ENCODE data around the gene FIG4.
"Not testable (repeated sequence)": the region's sequence is repeated elsewhere in the genome, so short reads cannot be mapped to it uniquely, and the experiment has no call there.

The FIG4 gene

DNA sequence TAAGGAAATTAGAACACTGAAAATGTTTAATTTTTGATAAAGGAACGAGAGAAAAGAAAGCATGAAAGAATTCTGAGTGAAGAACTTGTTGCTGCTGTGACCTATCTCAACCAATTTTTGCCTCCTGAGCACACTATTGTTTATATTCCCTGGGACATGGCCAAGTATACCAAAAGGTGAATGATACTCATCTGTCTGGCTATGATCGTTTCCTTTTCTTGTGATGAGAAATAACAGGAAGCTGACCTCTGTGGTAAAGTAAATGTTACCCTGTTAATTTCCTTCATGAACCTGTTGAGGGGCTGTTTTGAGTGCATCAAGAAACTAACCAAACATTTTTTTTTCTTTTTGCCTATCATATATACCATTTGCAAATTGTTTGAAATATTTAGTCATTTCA lies 69.1 kb downstream of the FIG4 start:
- no peak for DNase-seq (ENCODE audit: low spot score)

DNA sequence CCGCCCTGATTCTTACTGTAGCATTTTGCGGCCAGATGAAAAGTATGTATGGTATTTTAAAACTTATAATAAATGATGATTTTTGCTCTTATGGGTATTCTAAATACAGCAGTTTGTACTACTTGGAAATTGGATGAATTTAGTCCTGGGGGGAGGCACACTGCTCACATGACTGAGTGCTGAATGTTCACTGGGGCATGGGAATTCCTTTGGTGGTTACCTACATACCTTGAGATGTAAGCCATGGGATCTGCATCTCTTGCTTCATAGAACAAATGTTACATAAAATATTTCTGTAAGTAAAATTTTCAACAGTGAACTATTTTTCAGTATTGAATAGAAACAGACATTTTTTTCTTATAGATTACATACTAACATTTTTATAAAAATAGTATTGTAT lies 71.1 kb downstream of the FIG4 start:
- no peak for DNase-seq (ENCODE audit: low spot score)

GRCh38 chr6:109762769-109763441 lies 71.8 kb downstream of the FIG4 start:
- DNase-seq (ENCODE audit: low spot score), result no peak

DNA sequence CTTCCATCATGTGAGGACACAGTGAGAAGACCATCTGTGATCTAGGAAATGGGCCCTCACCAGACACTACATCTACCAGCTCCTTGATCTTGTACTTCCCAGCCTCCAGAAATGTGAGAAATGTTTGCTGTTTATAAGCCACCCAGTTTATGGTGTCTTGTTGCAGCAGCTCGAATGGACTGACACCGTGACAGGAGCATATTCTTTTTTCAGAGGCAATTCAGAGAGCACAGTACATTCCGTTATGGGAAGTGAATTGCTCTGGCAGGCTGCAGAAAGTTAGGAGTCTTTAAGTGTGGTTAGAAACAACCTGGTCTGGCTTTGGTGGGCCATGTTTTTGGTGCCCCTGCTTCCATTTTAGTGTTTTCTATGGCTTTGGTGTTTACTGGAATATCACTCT lies 75.1 kb downstream of the FIG4 start:
- no peak for DNase-seq (ENCODE audit: low spot score)

DNA sequence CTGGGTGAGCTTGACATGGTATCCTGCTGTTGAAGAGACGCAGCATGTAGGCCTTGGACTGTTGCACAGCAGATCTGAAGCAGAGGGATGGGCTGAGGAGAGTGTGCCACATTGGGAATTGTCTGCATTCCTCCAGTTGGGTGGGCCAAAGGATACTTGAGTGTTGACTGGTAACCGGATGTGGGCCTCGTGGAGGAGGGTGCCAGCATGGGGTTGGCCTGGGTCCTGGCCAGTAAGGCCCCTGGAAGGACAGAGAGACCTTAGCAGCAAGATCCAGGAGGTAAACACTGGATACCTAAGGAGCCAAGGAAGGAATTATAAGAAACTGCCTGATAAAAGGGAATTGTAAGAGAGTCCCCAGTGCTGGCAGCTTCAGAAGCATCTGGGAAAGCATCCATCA lies 76.9 kb downstream of the FIG4 start:
- no peak for DNase-seq (ENCODE audit: low spot score)

GRCh38 chr6:109768485-109768884 lies 77.4 kb downstream of the FIG4 start:
- DNase-seq (ENCODE audit: low spot score), result no peak

DNA sequence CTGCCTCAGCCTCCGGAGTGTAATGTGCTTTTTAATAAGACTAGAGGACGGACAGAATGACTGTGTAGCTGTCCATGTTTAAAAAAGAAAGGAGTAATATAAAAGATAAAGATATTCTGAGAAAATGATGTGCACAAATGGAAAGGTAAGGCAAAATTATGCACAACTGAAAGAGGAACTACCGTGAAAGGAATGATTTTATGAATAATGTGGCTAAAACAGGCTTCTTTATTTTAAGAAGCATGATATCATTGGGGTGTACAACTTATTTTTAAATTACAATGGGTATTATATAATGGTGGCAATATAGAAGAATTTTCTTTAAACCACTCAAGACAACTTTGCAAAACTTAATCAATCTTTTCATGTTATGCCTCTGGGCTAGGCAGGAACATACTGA lies 78.1 kb downstream of the FIG4 start:
- DNase-seq (ENCODE audit: low spot score), result no peak

GRCh38 chr6:109770047-109770446 lies 79.0 kb downstream of the FIG4 start:
- DNase-seq (ENCODE audit: low spot score), result no peak

DNA sequence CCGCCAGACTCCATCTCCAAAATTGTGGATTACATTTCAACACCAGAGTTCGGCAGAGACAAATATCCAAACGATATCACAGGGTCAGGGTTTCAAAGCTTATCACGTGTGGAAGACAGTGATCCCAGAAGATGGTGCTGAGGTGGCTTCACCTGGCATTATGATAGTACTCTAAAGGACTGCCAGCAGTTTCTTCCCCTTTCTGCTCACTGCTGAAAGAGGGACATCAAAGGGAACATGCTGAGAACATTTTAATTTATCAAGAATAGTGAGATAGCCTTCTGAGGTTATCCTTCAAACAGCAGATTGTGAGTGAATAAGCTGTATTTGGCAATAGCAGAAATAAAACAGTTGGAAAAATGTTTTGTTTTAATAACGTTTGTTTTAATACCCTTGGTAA lies 79.7 kb downstream of the FIG4 start:
- no peak for DNase-seq (ENCODE audit: low spot score)

DNA sequence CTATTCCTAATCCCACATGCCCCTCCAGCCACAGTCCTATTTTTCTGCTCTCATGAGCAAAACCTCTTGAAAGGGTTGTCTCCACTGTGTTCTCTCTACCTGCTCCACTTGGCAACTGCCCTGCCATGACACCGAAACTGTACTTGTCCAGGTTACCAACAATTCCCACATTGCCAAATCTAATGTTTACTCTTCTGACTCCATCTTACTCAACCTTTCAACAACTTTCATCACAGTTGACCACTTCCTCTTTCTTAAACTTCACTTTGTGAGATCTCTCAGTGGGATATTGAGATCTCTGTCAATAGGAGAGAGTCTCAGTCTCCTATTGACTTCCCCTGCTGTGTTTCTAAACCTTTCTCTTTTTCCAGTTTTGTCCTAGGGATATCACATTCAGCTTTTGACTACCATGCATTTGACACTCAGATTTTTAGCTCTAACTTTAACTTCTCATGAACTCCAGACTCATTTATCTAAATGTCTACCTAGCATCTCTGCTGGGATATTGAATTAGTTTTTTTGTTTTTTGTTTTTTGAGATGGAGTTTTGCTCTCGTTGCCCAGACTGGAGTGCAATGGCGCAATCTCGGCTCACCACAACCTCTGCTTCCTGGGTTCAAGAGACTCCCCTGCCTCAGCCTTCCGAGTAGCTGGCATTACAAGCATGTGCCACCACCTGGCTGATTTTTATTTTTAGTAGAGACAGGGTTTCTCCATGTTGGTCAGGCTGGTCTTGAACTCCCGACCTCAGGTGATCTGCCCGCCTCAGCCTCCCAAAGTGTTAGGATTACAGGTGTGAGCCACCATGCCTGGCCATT lies 81.1 kb downstream of the FIG4 start:
- DNase-seq (ENCODE audit: low spot score), result not testable (repeated sequence)

DNA sequence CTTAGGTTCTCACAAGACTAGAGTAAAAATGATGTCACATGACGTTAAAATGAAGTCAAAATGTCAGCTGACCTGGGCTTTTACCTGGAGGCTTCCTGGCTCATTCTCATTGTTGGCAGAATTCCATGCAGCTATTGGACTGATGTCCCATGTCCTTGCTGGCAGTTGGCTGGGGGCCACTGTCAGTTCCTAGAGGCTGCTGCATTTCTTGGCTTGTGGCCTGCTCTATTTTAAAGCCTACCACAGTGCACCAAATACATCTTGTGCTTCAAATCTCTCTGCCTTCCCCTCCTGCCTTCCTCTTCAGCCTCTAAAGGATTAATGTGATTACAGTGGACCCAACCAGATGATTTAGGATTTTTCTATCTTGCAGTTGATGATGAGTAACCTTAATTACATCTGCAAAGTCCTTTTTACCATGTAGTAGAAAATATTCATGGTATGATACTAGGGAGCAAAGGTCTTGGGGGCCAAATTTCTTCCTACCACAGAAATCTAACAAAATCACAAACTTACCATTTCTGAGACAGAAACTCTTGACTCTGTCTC lies 81.9 kb downstream of the FIG4 start:
- DNase-seq (ENCODE audit: low spot score), result no peak

- DNase-seq (ENCODE audit: low spot score), result no peak
These were observed 89.9 kb downstream of the FIG4 start for GRCh38 chr6:109781001-109781400.

- no peak for DNase-seq (ENCODE audit: low spot score)
These were observed 91.4 kb downstream of the FIG4 start for GRCh38 chr6:109782491-109782999.

DNA sequence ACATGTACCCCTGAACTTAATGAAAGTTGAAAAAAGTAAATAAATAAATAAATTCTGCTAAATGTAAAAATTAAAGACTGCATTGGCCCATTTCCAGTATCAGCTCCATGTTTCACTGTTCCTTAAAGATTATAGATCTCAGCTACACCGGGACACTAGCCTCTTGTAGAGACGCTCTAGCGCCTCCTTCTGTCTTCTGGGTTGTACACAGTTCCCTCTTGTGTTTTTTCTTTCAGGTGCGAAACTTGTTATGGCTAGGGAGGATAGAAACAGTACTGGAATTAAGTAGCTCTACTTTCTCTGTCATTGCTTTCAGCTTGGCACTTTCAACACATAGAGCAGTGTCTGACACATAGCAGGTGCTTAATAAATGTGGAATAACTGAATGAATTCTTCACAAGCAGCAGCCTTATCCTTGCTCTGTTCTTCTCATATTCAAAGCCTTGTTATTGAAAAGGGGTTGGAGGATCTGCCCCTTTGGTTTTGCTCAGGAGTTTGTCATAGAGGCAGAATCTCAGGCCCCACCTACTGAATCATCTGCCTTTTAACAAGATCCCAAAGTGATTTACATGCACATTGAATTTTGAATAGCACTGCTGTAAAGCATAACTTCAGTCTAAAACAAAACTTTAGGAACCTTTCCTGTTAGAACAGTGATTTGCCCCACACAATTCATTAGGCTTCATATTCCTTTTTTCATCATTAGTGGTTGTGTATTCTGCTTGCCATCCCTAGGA lies 92.3 kb downstream of the FIG4 start:
- no peak for DNase-seq (ENCODE audit: low spot score)

DNA sequence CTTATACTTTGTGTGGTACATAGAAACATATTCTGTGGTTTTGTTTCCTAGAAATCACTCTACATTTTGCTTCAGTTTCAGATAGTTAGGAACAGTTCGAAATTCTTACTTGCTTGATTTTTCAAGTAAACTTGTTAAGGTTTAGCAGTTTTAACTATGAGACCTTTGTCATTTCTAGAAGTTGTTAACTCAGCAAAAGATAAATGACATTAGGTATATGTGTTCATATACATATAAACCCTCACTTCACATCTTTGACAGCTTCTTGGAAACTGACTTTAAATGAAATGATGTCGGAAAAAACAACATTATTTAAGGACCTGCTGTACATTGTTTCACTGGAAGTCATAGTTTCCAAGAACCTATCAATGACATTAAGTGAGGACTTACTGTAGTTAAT lies 96.2 kb downstream of the FIG4 start:
- no peak for DNase-seq (ENCODE audit: low spot score)

- no peak for DNase-seq (ENCODE audit: low spot score)
These were observed 97.6 kb downstream of the FIG4 start for GRCh38 chr6:109788687-109789086.

DNA sequence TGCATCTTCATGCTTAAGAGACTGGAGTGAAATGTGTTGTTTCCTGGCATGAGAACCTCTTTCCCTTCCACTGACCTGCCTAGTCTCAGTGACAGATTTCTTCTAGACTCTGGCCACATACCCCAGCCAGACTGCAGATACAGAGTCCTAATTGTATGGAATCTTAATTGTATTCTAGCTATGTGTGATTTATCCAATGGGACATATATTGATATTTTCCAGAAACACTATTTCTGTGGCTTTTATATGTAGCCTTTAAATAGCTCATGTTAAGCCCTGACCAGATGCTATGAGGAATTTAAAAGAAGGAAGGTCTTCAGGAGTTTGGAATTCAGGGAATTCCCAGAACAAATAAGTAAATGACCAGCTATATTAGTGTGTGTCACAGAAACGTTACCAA lies 99.0 kb downstream of the FIG4 start:
- no peak for DNase-seq (ENCODE audit: low spot score)

DNA sequence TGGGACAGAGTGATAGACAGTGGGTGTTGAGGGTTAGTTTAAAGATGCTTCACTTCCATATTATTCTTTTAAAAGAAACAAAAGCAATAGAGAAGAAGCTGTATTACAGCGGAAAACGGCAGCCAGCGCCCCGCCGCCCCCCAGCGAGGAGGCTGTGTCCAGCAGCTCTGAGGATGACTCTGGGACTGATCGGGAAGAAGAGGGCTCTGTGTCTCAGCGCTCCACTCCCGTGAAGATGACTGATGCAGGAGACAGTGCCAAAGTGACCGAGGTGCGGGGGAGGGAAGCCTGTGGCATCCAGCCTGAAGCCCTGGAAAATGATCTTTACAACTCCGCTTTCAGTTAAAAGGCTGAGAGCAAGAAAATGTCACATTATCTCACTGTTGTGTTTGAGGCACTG lies 100.2 kb downstream of the FIG4 start:
- no peak for DNase-seq (ENCODE audit: low spot score)

DNA sequence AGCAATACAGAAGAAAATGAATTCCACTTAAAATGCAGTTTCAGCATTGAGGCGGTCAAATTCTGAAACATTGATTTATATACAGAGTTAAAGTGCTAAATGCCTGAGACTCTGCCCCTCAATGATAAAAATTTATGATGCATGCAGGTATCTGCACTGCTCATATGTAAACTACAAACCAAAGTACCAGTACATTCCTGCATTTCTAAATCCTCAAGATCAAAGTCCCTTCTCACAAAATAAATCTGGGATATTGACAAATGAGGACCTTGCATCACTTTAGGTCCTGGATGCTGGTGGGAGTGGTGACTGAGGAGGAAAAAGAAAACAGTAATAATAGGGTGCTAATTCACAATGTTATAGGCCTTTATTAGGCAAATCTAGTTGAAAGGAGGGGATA lies 101.9 kb downstream of the FIG4 start:
- DNase-seq (ENCODE audit: low spot score), result no peak

DNA sequence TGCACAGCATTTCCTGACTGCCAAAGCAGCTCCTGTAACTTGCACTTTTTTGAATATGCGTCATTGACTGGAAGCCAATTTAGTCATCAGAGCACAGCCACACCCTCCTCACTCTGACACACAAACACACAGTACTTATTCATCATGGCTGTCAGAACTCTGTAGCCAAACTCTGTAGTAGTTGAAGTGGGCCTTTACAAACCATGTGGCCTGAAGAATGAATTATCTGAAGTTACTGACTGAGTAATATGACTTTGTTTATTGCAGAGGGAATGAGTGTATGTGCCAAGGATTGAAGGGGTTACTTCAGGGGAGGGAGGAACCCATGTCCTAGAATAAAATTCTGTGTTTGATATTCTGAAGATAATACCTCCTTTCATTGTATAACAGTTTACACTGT lies 102.7 kb downstream of the FIG4 start:
- no peak for DNase-seq (ENCODE audit: low spot score)

GRCh38 chr6:109794201-109794923 lies 103.3 kb downstream of the FIG4 start:
- no peak for DNase-seq (ENCODE audit: low spot score)

GRCh38 chr6:109795994-109796555 lies 105.0 kb downstream of the FIG4 start:
- DNase-seq (ENCODE audit: low spot score), result no peak

All from ecto neural progenitor cell (in vitro differentiated cells).